Endothelial cell of umbilical vein (primary cell): ENCODE measurements around the gene TRERF1. TPM values are rescaled to one million over a fixed set of nuclear protein-coding genes. Genes with fewer than 3 reads are reported as not detected.

ENCODE experiments used
- BruUV-seq: library from RNA; stranded (reverse); fragments of 400-500 nt; replicated peaks from 2 replicates; lab custom pipeline; 2021; lab: Mats Ljungman, UMichigan
- CTCF ChIA-PET: fragments of 300-600, 350-600 bp; sonication (Branson Sonifier 250); formaldehyde crosslinking; loops from one replicate; lab custom pipeline; 2021; ENCODE audit warnings: antibody characterized with exemption, inconsistent platforms; lab: Charles Lee
- POLR2A ChIA-PET: fragments of 300-600, 350-600 bp; sonication (Branson Sonifier 250); formaldehyde crosslinking; loops from one replicate; lab custom pipeline; 2021; ENCODE audit warnings: antibody characterized with exemption, inconsistent platforms; lab: Charles Lee
- DNase-seq: peaks from one replicate; pipeline ENCODE4 v3.0.0-alpha.2; 2011; ENCODE audit warnings: low read depth, low spot score
- FAIRE-seq: peaks from 2 replicates; lab custom pipeline; 2011; peaks lifted over from hg19 to GRCh38; lab: Jason Lieb, UNC
- H2AFZ ChIP-seq: 2 replicates; pipeline ENCODE4 v1.6.0; 2012; ENCODE audit warnings: low read depth, low read length, control low read depth, inconsistent platforms
- H3K27ac ChIP-seq: 2 replicates; pipeline ENCODE4 v1.5.1; 2011; ENCODE audit warnings: low read depth, mild to moderate bottlenecking, control low read depth, low read length, moderate library complexity; ENCODE audit not compliant: insufficient read depth
- H3K27me3 ChIP-seq, 2 experiments: 2 replicates each; pipeline versions ENCODE4 v1.6.0 to v1.6.1; 2011; ENCODE audit warnings: low read length in 2 of 2, mixed read lengths in 1 of 2; ENCODE audit not compliant: control insufficient read depth in 2 of 2, insufficient read depth in 2 of 2
- H3K36me3 ChIP-seq, 2 experiments: 2 replicates in 1 of 2; 3 replicates in 1 of 2; pipeline ENCODE4 v1.5.1; 2011; ENCODE audit warnings: low read length in 2 of 2, mild to moderate bottlenecking in 1 of 2, moderate library complexity in 1 of 2; ENCODE audit not compliant: control insufficient read depth in 2 of 2, insufficient read depth in 2 of 2; ENCODE audit errors: extremely low read depth in 1 of 2
- H3K4me1 ChIP-seq: 3 replicates; pipeline ENCODE4 v1.5.1; 2011; ENCODE audit warnings: mild to moderate bottlenecking, low read length; ENCODE audit not compliant: control insufficient read depth, insufficient read depth; ENCODE audit errors: extremely low read depth
- H3K4me2 ChIP-seq: 2 replicates; pipeline ENCODE4 v1.6.1; 2011; ENCODE audit warnings: low read length, control low read depth, mixed read lengths; ENCODE audit not compliant: insufficient read depth
- H3K4me3 ChIP-seq, 3 experiments: fragments of 200-600 bp in 1 of 3; sonication (generic), shearing (Covaris generic) in 1 of 3; replicated peaks in 1 of 3; 2 replicates each; pipeline ENCODE4 v1.5.1; 2011 to 2016; ENCODE audit warnings: control low read depth in 3 of 3, low read length in 3 of 3, mild to moderate bottlenecking in 2 of 3, inconsistent platforms in 1 of 3, low read depth in 1 of 3, moderate library complexity in 1 of 3; ENCODE audit not compliant: insufficient read depth in 1 of 3
- H3K79me2 ChIP-seq: 2 replicates; pipeline ENCODE4 v1.6.0; 2012; ENCODE audit warnings: low read length, inconsistent platforms; ENCODE audit not compliant: control insufficient read depth, insufficient read depth
- H3K9ac ChIP-seq: replicated peaks from 2 replicates; pipeline ENCODE3; 2011; ENCODE audit warnings: low read length, control low read depth; ENCODE audit not compliant: insufficient read depth; ENCODE audit errors: extremely low read depth
- H3K9me1 ChIP-seq: replicated peaks from 3 replicates; pipeline ENCODE4 v1.6.0; 2011; ENCODE audit warnings: mild to moderate bottlenecking, low read length; ENCODE audit not compliant: control insufficient read depth, insufficient read depth; ENCODE audit errors: extremely low read depth
- H3K9me3 ChIP-seq: replicated peaks from 2 replicates; pipeline ENCODE4 v1.5.1; 2012; ENCODE audit warnings: low read length, inconsistent platforms; ENCODE audit not compliant: control insufficient read depth, insufficient read depth
- H4K20me1 ChIP-seq: replicated peaks from 2 replicates; pipeline ENCODE3; 2011; ENCODE audit warnings: mild to moderate bottlenecking, low read length; ENCODE audit not compliant: control insufficient read depth, insufficient read depth; ENCODE audit errors: extremely low read depth
- CTCF ChIP-seq, 2 donors: IDR thresholded peaks; 1 replicate in 1 of 2; 2 replicates in 1 of 2; pipeline ENCODE4 v1.5.1; 2011; ENCODE audit warnings: low read length in 2 of 2, mild to moderate bottlenecking in 2 of 2, moderate library complexity in 2 of 2, control low read depth in 1 of 2, inconsistent platforms in 1 of 2, low read depth in 1 of 2; ENCODE audit not compliant: insufficient read depth in 1 of 2; ENCODE audit errors: extremely low read depth in 1 of 2
- EZH2 ChIP-seq: IDR thresholded peaks from 2 replicates; pipeline ENCODE4 v1.6.1; 2012; ENCODE audit warnings: borderline replicate concordance, low read depth, mild to moderate bottlenecking, moderate library complexity, low read length, inconsistent platforms; ENCODE audit not compliant: severe bottlenecking
- FOS ChIP-seq: IDR thresholded peaks from 2 replicates; pipeline ENCODE4 v1.6.1; 2011; ENCODE audit warnings: mild to moderate bottlenecking, low read length, moderate library complexity, borderline replicate concordance; ENCODE audit not compliant: insufficient read depth
- GATA2 ChIP-seq: IDR thresholded peaks from 2 replicates; pipeline ENCODE4 v1.7.0; 2011; ENCODE audit warnings: low read depth, mild to moderate bottlenecking, moderate library complexity, mixed read lengths, low read length; ENCODE audit not compliant: insufficient read length, insufficient read depth
- JUN ChIP-seq: IDR thresholded peaks from 2 replicates; pipeline ENCODE4 v1.6.1; 2011; ENCODE audit warnings: borderline replicate concordance, low read depth; ENCODE audit not compliant: insufficient read length, insufficient read depth
- MAX ChIP-seq: IDR thresholded peaks from 2 replicates; pipeline ENCODE4 v1.6.1; 2011; ENCODE audit not compliant: insufficient read depth, insufficient read length
- MYC ChIP-seq: IDR thresholded peaks from one replicate; pipeline ENCODE4 v1.6.1; 2011; ENCODE audit warnings: mild to moderate bottlenecking, low read depth, low read length
- POLR2A ChIP-seq: IDR thresholded peaks from 2 replicates; pipeline ENCODE4 v1.6.1; 2012; ENCODE audit warnings: low read depth, mild to moderate bottlenecking, control low read depth, low read length
- POLR2AphosphoS5 ChIP-seq: IDR thresholded peaks from 2 replicates; pipeline ENCODE4 v1.6.1; 2012; ENCODE audit warnings: low read depth, mild to moderate bottlenecking, control low read depth, low read length, moderate library complexity; ENCODE audit not compliant: insufficient read depth
- dilution Hi-C: fragments of 300-500 bp; cut with MboI; formaldehyde crosslinking; loops from one replicate; pipeline ENCODE4 v1.15.0; 2019; ENCODE audit warnings: low sequenced_read_pairs; ENCODE audit not compliant: extremely low pct_ligation_motif_present
- intact Hi-C: fragments of 100-400 bp; cut with micrococcal nuclease; formaldehyde crosslinking; loops from one replicate; pipeline ENCODE4 v1.10.0; 2022
- polyA plus RNA-seq, 4 experiments: library from polyadenylated mRNA; depleted of rRNA in 3 of 4; stranded (reverse) in 3 of 4; unstranded in 1 of 4; fragments of >200 nt; gene quantifications; 2 replicates each; pipeline versions ENCODE4 v1.2.1 to v1.2.3, GENCODE V29; 2011 to 2012; ENCODE audit warnings: missing spikeins in 1 of 4
- total RNA-seq: library from RNA; stranded (reverse); gene quantifications from 2 replicates; pipeline ENCODE4 v1.2.3, GENCODE V29; 2021

Gene TRERF1
- total and polyA plus RNA-seq, 2 donors (not counting 3 experiments of a cell fraction or from before 2014, with no cell fraction given), result 0.73 to 5.5 TPM

- CTCF ChIA-PET, result interaction anchor here (1.6 kb wide), 1 partner anchor 57 kb away, joined by 3 read pairs; no protein-coding TSS in a partner anchor
- Histone ChIP-seq H3K27ac (no peak overlapping the region), H3K9me3 (no peaks in the 10 kb centered on the region), H3K27me3 (peaks cover 3 to 12% of the 10 kb centered on the region in 2 experiments), H4K20me1 (no peaks in the 10 kb centered on the region), H3K4me1 (no peaks in the 10 kb centered on the region), H3K79me2 (no peaks in the 10 kb centered on the region), H3K9me1 (no peaks in the 10 kb centered on the region), H3K4me3 (no peak overlapping the region), H3K9ac (no peak overlapping the region), H2AFZ (no peak overlapping the region), H3K4me2 (no peak overlapping the region), H3K36me3 (no peaks in the 10 kb centered on the region)
- TF ChIP-seq POLR2A (no peak), MYC (no peak), POLR2AphosphoS5 (no peak), MAX (no peak), CTCF (IDR thresholded peaks at IDR 0.05; ENCODE audit: extremely low read depth in 1 of 2, insufficient read depth in 1 of 2, low read depth in 1 of 2, low read length in 2 of 2) (no peak), EZH2 (no peak), FOS (no peak), GATA2 (no peak), JUN (no peak)
- FAIRE-seq (no peak), DNase-seq (no peak)
- dilution Hi-C loops (no loop called here), intact Hi-C loops (no loop called here)
- POLR2A ChIA-PET, result no interaction called here
- BruUV-seq, result no TSS peak
Measured at GRCh38 chr6:42459888-42460287, 8.2 kb upstream of the TRERF1 start.
